GM18499 (cell line): ENCODE data around the gene SKAP1.

ENCODE experiments used
- ATAC-seq: cut with Tn5 transposase; IDR thresholded peaks from one replicate; pipeline ENCODE4 v1.9.1; 2021; ENCODE audit warnings: moderate number of reproducible peaks; ENCODE audit not compliant: insufficient read depth, unreplicated experiment

Gene SKAP1

DNA sequence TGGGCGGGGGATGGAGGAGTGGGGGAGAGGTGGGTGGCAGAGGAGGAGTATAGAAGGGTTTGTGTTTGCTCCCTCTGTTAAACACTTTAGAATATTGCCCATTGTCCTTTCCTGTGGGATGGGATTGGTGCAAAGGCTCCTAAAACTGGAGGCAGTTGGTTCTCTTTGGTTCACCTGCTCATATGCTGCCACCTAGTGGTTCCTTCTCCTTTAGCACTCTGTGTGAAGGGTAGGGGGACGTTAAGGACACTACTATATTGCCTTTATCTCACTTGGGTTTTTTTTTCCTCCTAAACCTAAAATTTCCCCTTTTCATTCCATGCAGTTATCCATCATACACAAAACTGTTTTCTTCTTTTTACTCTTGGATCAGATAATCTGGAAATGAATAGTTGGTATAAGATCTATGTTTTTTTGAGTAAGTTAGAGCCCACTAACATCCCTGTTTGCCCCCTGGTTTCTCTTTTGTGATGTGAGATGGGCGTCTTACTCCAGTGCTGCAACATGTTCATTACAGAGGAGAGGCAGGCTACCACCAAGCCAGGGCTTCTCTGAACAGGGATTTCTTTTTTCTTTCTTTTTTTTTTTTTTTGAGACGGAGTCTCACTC, 298.7 kb downstream of the SKAP1 start:
- ATAC-seq: no peak

- ATAC-seq: no peak
Measured at GRCh38 chr17:48129981-48130380, 300.0 kb downstream of the SKAP1 start.

- ATAC-seq: no peak
Measured at GRCh38 chr17:48128400-48128799, 301.6 kb downstream of the SKAP1 start.

- no peak for ATAC-seq
Measured at GRCh38 chr17:48127371-48128051, 302.5 kb downstream of the SKAP1 start.

DNA sequence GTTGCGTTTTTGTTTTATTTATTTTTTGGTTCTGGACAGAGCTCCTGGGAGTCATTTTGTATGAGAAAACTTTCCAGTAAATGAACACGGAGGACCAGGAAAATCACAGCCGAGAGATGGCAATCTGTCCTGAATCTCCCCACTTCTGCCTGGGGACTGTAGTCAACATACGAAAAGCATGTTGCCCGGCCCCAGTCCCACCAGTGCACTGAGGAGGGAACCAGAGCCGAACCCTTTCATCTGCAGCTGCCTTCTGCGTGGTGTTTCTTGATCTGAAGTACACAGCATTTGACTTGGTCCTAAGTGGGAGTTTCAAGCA, 303.5 kb downstream of the SKAP1 start:
- no peak for ATAC-seq

GRCh38 chr17:48125829-48126531, 304.0 kb downstream of the SKAP1 start:
- no peak for ATAC-seq

GRCh38 chr17:48123776-48124388, 306.1 kb downstream of the SKAP1 start:
- ATAC-seq: no peak

- no peak for ATAC-seq
Measured at GRCh38 chr17:48123111-48123510, 306.9 kb downstream of the SKAP1 start.

DNA sequence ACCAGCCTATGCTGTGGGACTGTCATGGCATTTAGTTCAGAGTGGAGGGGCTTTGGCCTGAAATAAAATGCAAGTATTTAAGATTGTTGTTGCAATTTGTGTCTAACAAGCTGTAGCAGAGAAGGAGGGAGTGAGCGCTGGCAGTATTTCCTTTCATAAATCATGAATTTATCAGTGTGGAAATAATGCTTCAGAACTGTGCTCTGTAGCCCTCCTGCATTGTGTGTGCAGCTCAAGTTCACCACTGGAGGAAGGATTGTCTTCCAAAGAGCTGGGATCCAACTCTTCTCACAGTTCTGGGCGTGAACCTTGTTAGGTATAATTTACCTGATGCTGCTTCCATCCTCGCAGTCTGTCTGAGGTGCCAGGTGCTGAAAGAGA, 307.4 kb downstream of the SKAP1 start:
- ATAC-seq: no peak

- ATAC-seq: no peak
Measured at GRCh38 chr17:48121923-48122664, 307.9 kb downstream of the SKAP1 start.

- ATAC-seq: no peak
Measured at GRCh38 chr17:48113201-48113676, 316.8 kb downstream of the SKAP1 start.

GRCh38 chr17:48111937-48112241, 318.1 kb downstream of the SKAP1 start:
- ATAC-seq: no peak

GRCh38 chr17:48110761-48111160, 319.3 kb downstream of the SKAP1 start:
- ATAC-seq: no peak

DNA sequence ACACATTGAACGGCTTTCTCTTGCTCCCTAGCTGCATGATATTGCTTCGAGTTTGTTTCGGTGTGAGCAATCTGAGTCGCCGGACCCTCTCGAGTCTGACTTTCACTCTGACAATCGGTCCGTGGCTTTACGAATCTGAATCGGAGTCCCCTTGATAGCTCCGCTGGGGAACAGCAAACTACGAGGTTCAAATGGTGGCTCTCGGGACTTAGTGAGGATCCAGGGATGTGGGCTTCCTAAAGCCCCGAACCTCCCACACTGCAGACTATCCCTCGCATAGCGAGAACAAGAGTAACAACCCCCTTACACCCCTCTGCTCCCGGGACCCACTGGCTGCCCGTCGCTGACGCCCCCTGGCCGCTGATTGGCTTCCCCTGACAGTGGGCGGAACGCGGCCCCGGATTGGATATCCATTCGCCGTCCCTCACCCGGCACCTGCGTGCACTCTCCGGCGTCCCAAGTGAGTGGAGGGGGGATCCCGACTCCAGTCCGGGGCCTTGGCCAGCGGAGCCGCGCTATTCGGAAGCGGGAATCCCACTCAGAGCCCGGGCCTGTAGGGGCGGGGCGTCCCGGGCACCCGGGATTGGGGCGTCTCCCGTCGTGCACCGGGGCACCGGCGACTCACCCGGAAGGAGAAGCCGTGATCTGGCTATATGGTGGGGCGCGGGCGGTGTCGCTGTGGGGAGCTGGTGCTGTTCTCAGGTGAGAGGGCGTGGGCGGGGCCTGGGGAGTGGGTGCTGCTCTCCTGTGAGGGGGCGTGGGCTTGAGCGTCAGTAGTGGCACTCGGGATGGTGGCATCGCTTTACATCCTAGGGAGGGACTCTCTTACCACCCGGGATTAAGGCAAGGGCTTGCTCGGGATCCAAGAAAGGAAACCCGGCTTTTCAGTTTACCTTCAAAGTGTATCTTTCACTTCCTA, 322.6 kb downstream of the SKAP1 start, which contains the start of gene SNX11:
Gene SNX11, plus strand, starts transcription at position 630 of the 919 bp plus-strand sequence. CDS start 4,278 bp downstream, outside the sequence.
- peak; percentile 47 for ATAC-seq

GRCh38 chr17:48106802-48107136, 323.2 kb downstream of the SKAP1 start:
- no peak for ATAC-seq

DNA sequence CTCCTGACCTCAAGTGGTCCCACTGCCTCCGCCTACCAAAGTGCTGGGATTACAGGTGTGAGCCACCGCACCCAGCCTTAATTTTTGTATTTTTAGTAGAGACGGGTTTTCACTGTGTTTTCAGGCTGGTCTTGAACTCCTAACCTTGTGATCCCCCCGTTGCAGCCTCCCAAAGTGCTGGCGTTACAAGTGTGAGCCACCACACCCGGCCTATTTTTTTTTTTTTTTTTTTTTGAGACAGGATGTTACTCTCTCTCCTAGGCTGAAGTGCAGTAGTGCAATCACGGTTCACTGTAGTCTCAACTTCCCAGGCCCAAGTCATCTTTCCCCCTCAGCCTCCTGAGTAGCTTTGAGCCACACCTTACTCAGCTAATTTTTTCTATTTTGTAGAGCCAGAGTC, 325.6 kb downstream of the SKAP1 start:
- no peak for ATAC-seq

- no peak for ATAC-seq
Measured at GRCh38 chr17:48102798-48103715, 327.0 kb downstream of the SKAP1 start.

DNA sequence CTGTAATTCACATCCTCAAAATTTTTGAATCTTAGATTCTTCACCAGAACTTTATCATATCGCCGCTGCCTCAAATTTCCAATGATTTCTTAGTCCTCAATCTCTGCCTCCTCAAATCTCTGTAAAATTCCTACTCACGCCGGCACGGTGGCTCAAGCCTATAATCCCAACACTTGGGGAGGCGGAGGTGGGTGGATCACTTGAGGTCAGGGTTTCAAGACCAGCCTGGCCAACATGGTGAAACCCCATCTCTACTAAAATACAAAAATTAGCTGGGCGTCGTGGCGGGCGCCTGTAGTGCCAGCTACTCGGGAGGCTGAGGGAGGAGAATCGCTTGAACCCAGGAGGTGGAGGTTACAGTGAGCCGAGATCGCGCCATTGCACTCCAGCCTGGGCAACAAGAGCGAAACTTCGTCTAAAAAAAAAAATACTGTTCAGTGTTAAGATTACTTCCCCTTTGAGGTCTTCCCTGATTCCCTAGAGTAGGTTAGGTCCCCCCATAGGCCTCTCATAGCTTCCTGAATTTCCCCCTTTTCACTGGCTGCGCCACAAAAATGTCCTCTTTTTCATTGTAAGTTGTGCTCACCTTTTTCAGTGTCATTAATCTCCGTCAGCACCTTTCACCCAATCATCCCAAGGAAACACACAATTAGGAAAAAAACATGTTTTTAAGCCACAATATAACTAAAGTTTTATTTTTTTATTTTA, 327.8 kb downstream of the SKAP1 start:
- no peak for ATAC-seq
